Panc1 (cell line): ENCODE data around the gene SPARC. TPM values are rescaled to one million over a fixed set of nuclear protein-coding genes. Genes with fewer than 3 reads are reported as not detected.
A peak's percentile ranks its signal among the peaks of the same experiment; 100 is the strongest.

Experiments used
- ATAC-seq: fragments of 200-7000 bp; cut with Tn5 transposase; 2 replicates; pipeline ENCODE4 v1.9.1; 2020; ENCODE audit warnings: mild to moderate bottlenecking, moderate library complexity
- BruUV-seq: library from RNA; stranded (reverse); fragments of 400-500 nt; replicated peaks from 2 replicates; lab custom pipeline; 2021; lab: Mats Ljungman, UMichigan
- CTCF ChIA-PET: fragments of 300-600 bp; sonication (Branson Sonifier 250); formaldehyde crosslinking; loops from one replicate; lab custom pipeline; 2022; ENCODE audit warnings: antibody characterized with exemption; lab: Charles Lee
- POLR2A ChIA-PET: fragments of 300-600 bp; sonication (Branson Sonifier 250); formaldehyde crosslinking; loops from one replicate; lab custom pipeline; 2022; ENCODE audit warnings: antibody characterized with exemption; lab: Charles Lee
- DNase-seq: peaks from one replicate; pipeline ENCODE4 v3.0.0-alpha.2; 2010; ENCODE audit warnings: low read depth, low spot score
- H3K27ac ChIP-seq: 2 replicates; pipeline ENCODE4 v1.5.1; 2011; ENCODE audit warnings: mild to moderate bottlenecking, low read length, inconsistent platforms
- H3K27me3 ChIP-seq: fragments of 200-500 bp; sonication (Bioruptor generic); 2 replicates; pipeline ENCODE4 v1.6.0; 2014; ENCODE audit warnings: low read length, inconsistent platforms; ENCODE audit not compliant: control insufficient read depth, insufficient read depth
- H3K36me3 ChIP-seq: fragments of 200-500 bp; sonication (Bioruptor generic); 2 replicates; pipeline ENCODE4 v1.5.1; 2014; ENCODE audit warnings: inconsistent platforms, mild to moderate bottlenecking, low read length, moderate library complexity; ENCODE audit not compliant: control insufficient read depth, insufficient read depth
- H3K4me1 ChIP-seq: 2 replicates; pipeline ENCODE4 v1.5.1; 2011; ENCODE audit warnings: inconsistent platforms, mild to moderate bottlenecking, low read length, moderate library complexity; ENCODE audit not compliant: control insufficient read depth, insufficient read depth
- H3K4me3 ChIP-seq, 2 experiments: 2 replicates each; pipeline ENCODE4 v1.5.1; 2011 to 2012; ENCODE audit warnings: low read depth in 2 of 2, low read length in 2 of 2, mild to moderate bottlenecking in 2 of 2, inconsistent platforms in 1 of 2, moderate library complexity in 1 of 2
- H3K9me3 ChIP-seq: fragments of 200-500 bp; sonication (Bioruptor generic); 2 replicates; pipeline ENCODE4 v1.5.1; 2014; ENCODE audit warnings: low read depth, mild to moderate bottlenecking, inconsistent platforms, low read length, moderate library complexity; ENCODE audit not compliant: control insufficient read depth, insufficient read depth
- POLR2AphosphoS5 ChIP-seq: IDR thresholded peaks from 2 replicates; pipeline ENCODE4 v1.6.1; 2012; ENCODE audit warnings: mild to moderate bottlenecking, low read depth, low read length, moderate library complexity
- REST ChIP-seq, 2 experiments: IDR thresholded peaks; 2 replicates each; pipeline ENCODE4 v1.6.1; 2011 to 2012; ENCODE audit warnings: low read depth in 2 of 2, control low read depth in 1 of 2, low read length in 1 of 2, mild to moderate bottlenecking in 1 of 2, moderate library complexity in 1 of 2; ENCODE audit not compliant: insufficient read depth in 1 of 2
- SIN3A ChIP-seq: IDR thresholded peaks from 2 replicates; pipeline ENCODE4 v1.6.1; 2012; ENCODE audit warnings: low read depth, mild to moderate bottlenecking, low read length, moderate library complexity, borderline replicate concordance; ENCODE audit not compliant: insufficient read depth
- TCF7L2 ChIP-seq: IDR thresholded peaks from 2 replicates; pipeline ENCODE4 v1.6.1; 2011; ENCODE audit warnings: mild to moderate bottlenecking, low read depth, low read length, inconsistent platforms
- in situ Hi-C: cut with HindIII; loops from 2 replicates; pipeline ENCODE4 v1.10.0; 2016; ENCODE audit warnings: low sequenced_read_pairs, low pct_unique_long_range_greater_than_20kb
- intact Hi-C: fragments of 100-400 bp; cut with micrococcal nuclease; formaldehyde crosslinking; loops from one replicate; pipeline ENCODE4 v1.10.0; 2022; ENCODE audit not compliant: unreplicated experiment
- total RNA-seq: library from RNA; stranded (reverse); gene quantifications from one replicate; pipeline ENCODE4 v1.2.1, GENCODE V29; 2021; ENCODE audit not compliant: unreplicated experiment
- TF ChIP-seq, protein P1 (sequence below): fragments of 450-650 bp; IDR thresholded peaks from 2 replicates; pipeline ENCODE4 v1.5.1; 2017; ENCODE audit warnings: mild to moderate bottlenecking

SPARC gene
- total RNA-seq, 1 experiment from 2014 or later: 228 TPM

GRCh38 chr5:151660616-151661495 lies 25.9 kb downstream of the SPARC start:
- peaks cover 32% of the 10 kb centered on the region for H3K4me1 ChIP-seq
- in situ Hi-C loops (no loop called here), intact Hi-C loops (no loop called here)
- no peaks in the 10 kb centered on the region for H3K36me3 ChIP-seq
- no TSS peak for BruUV-seq
- no peak for DNase-seq
- peak overlapping the region; percentile 63 for H3K27ac ChIP-seq
- H3K27me3 ChIP-seq: no peaks in the 10 kb centered on the region
- H3K9me3 ChIP-seq: no peaks in the 10 kb centered on the region
- POLR2A ChIA-PET: no interaction called here
- TF ChIP-seq TCF7L2 (no peak), SIN3A (no peak), REST (IDR thresholded peaks at IDR 0.05; ENCODE audit: insufficient read depth in 1 of 2, low read depth in 2 of 2, low read length in 1 of 2) (no peak), POLR2AphosphoS5 (no peak)
- TF ChIP-seq, protein P1, sequence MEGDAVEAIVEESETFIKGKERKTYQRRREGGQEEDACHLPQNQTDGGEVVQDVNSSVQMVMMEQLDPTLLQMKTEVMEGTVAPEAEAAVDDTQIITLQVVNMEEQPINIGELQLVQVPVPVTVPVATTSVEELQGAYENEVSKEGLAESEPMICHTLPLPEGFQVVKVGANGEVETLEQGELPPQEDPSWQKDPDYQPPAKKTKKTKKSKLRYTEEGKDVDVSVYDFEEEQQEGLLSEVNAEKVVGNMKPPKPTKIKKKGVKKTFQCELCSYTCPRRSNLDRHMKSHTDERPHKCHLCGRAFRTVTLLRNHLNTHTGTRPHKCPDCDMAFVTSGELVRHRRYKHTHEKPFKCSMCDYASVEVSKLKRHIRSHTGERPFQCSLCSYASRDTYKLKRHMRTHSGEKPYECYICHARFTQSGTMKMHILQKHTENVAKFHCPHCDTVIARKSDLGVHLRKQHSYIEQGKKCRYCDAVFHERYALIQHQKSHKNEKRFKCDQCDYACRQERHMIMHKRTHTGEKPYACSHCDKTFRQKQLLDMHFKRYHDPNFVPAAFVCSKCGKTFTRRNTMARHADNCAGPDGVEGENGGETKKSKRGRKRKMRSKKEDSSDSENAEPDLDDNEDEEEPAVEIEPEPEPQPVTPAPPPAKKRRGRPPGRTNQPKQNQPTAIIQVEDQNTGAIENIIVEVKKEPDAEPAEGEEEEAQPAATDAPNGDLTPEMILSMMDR: no peak
- H3K4me3 ChIP-seq: no peak overlapping the region
- no peak for ATAC-seq
- CTCF ChIA-PET: interaction anchor here (1.1 kb wide), 1 partner anchor 44 kb away, joined by 3 read pairs; no protein-coding TSS in a partner anchor

DNA sequence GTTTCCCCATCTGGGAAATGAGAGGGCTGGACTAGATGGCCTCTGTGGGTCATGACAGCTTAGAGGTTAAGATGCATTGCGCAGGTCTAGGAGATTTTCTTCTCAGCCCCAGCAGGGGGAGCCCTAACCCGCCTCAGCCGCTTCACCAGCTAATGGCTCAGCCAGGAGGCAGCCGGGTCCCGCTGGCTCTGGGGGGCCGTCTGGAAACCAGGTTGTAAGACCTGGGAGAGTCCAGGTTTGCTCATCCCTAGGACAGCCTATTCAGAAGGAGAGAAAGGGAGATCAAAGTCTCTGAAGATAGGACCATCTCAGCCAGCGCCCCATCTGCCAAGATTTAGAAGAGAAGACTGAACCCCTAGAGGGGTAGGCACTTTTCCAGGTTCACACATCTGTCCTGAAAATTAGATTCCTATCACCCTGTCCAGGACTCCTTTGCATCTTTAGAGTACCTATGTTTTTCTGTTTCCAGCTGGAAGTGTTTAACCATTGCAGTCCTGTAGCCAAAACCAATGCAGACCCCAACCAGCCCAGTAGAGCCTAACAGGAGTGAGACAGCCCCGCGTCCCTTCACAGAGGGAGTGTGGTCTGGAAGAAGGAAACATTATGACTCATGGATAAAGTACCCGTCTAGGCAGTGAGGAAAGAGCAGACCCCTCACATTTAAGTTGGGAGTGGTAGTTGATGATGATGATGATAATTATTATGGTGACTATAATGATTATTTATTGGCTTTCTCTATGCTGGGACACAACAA lies 27.5 kb downstream of the SPARC start:
- intact Hi-C loops: loop anchor here (1.0 kb wide), 1 partner anchor 83 kb away; no protein-coding TSS in a partner anchor
- in situ Hi-C loops: no loop called here
- Histone ChIP-seq H3K27ac (peak overlapping the region; percentile 83), H3K4me3 (no peak overlapping the region), H3K27me3 (no peaks in the 10 kb centered on the region), H3K9me3 (no peaks in the 10 kb centered on the region), H3K4me1 (peaks cover 21% of the 10 kb centered on the region), H3K36me3 (no peaks in the 10 kb centered on the region)
- TF ChIP-seq, protein P1: peak; percentile 94
- TF ChIP-seq POLR2AphosphoS5 (peak; percentile 29; the same call in 1 of the 2 replicates), SIN3A (no peak), TCF7L2 (no peak)
- ATAC-seq (peak; percentile 95), DNase-seq (peak; percentile 47)
- ChIA-PET POLR2A (no interaction called here), CTCF (interaction anchor here (0.6 to 2.5 kb wide), 11 partner anchors 13 to 533 kb away, joined by 3 to 39 read pairs (median 3); partner anchors contain the start of genes G3BP1 and SLC36A1)
- no TSS peak for BruUV-seq
